HepG2 (cell line): ENCODE data around the gene SERPINE2.

Experiments used
- ATF4 ChIP-seq, 2 experiments: fragments of 450-650 bp in 1 of 2; sonication (generic) in 1 of 2; formaldehyde crosslinking; IDR thresholded peaks; 2 replicates each; pipeline versions ENCODE4 v1.5.0 to v1.8.0; 2020 to 2022; ENCODE audit warnings: mild to moderate bottlenecking in 1 of 2, missing genetic modification reagents in 1 of 2
- TF ChIP-seq, protein P1 (sequence below): IDR thresholded peaks from 2 replicates; pipeline ENCODE4 v1.6.1; 2012; ENCODE audit warnings: low read depth, low read length, improper control_type of control experiment

DNA sequence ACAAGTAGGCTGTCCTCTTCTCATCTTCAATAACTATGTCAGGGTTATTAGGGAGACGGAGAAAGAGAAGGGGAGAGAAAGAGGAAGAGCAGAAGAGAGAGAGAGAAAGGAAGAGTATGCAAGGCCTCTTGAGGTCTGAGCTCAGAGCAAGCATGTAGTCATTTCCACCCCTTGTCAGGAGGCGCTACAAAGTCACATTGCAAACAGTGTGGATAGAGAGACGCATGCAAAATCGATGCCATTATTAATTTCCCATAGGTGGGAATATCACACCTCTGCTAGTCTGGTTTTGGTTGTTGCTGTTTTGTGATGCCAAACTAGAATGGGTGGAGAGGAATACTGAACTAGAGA is 24.2 kb upstream of the SERPINE2 start:
- no peak for TF ChIP-seq ATF4 (CRISPR knock-in tag; IDR thresholded peaks at IDR 0.05)
- TF ChIP-seq, protein P1, sequence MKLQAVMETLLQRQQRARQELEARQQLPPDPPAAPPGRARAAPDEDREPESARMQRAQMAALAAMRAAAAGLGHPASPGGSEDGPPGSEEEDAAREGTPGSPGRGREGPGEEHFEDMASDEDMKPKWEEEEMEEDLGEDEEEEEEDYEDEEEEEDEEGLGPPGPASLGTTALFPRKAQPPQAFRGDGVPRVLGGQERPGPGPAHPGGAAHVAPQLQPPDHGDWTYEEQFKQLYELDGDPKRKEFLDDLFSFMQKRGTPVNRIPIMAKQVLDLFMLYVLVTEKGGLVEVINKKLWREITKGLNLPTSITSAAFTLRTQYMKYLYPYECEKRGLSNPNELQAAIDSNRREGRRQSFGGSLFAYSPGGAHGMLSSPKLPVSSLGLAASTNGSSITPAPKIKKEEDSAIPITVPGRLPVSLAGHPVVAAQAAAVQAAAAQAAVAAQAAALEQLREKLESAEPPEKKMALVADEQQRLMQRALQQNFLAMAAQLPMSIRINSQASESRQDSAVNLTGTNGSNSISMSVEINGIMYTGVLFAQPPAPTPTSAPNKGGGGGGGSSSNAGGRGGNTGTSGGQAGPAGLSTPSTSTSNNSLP: no peak
